HEK293 (cell line): ENCODE results near the gene UBAC2.

Source experiments
- CTCF ChIA-PET: fragments of 350-600 bp; formaldehyde crosslinking; extraction: SDS; loops from one replicate; lab custom pipeline; 2021; ENCODE audit warnings: antibody characterized with exemption; lab: Yijun Ruan, JAX
- POLR2A ChIA-PET: fragments of 300-600 bp; formaldehyde crosslinking; extraction: SDS; loops from one replicate; lab custom pipeline; 2020; ENCODE audit warnings: antibody characterized with exemption, inconsistent platforms; lab: Yijun Ruan, JAX
- H3K27ac ChIP-seq: fragments of 200-500 bp; sonication (Bioruptor generic); 2 replicates; pipeline ENCODE4 v1.5.1; 2014; ENCODE audit warnings: low read depth, low read length, control low read depth, inconsistent platforms; ENCODE audit errors: extremely low read depth
- H3K36me3 ChIP-seq, 2 experiments: fragments of 200-500 bp in 1 of 2; sonication (Bioruptor generic) in 1 of 2; 1 replicate in 1 of 2; 2 replicates in 1 of 2; pipeline ENCODE4 v1.5.1; 2014 to 2017; ENCODE audit warnings: inconsistent platforms in 2 of 2, low read length in 2 of 2; ENCODE audit not compliant: control insufficient read depth in 2 of 2, insufficient read depth in 1 of 2
- H3K4me1 ChIP-seq: fragments of 200-500 bp; sonication (Bioruptor generic); 2 replicates; pipeline ENCODE4 v1.5.1; 2014; ENCODE audit warnings: mild to moderate bottlenecking, low read length, inconsistent platforms; ENCODE audit not compliant: control insufficient read depth, insufficient read depth
- H3K4me3 ChIP-seq: 2 replicates; pipeline ENCODE4 v1.5.1; 2011; ENCODE audit warnings: low read depth, mild to moderate bottlenecking, control low read depth, low read length, moderate library complexity
- H3K9me3 ChIP-seq: fragments of 200-500 bp; sonication (Bioruptor generic); 2 replicates; pipeline ENCODE4 v1.5.1; 2014; ENCODE audit warnings: low read depth, low read length, inconsistent platforms; ENCODE audit not compliant: control insufficient read depth, insufficient read depth
- PRDM2 ChIP-seq: fragments of 450-650 bp; formaldehyde crosslinking; IDR thresholded peaks from 2 replicates; pipeline ENCODE4 v1.5.1; 2016; ENCODE audit warnings: missing biosample characterization, missing genetic modification characterization, borderline replicate concordance
- ZBTB11 ChIP-seq: fragments of 450-650 bp; formaldehyde crosslinking; conservative IDR thresholded peaks from 2 replicates; pipeline ENCODE4 v1.5.1; 2016; ENCODE audit warnings: low read depth, missing biosample characterization, missing genetic modification characterization
- ZNF19 ChIP-seq: fragments of 450-650 bp; formaldehyde crosslinking; IDR thresholded peaks from 2 replicates; pipeline ENCODE4; 2016; ENCODE audit warnings: missing biosample characterization, missing genetic modification characterization, low read depth
- ZNF350 ChIP-seq: fragments of 450-650 bp; formaldehyde crosslinking; IDR thresholded peaks from 2 replicates; pipeline ENCODE4 v1.5.0; 2017; ENCODE audit warnings: missing biosample characterization, mild to moderate bottlenecking, missing genetic modification characterization
- ZNF404 ChIP-seq: fragments of 450-650 bp; formaldehyde crosslinking; IDR thresholded peaks from 2 replicates; pipeline ENCODE4 v1.5.1; 2017; ENCODE audit warnings: missing biosample characterization, missing genetic modification characterization
- ZNF488 ChIP-seq: fragments of 450-650 bp; formaldehyde crosslinking; IDR thresholded peaks from 2 replicates; pipeline ENCODE4 v1.5.1; 2016; ENCODE audit warnings: missing biosample characterization, missing genetic modification characterization
- ZNF513 ChIP-seq: fragments of 450-650 bp; IDR thresholded peaks from 2 replicates; pipeline ENCODE4 v1.5.1; 2018; ENCODE audit warnings: missing biosample characterization, missing genetic modification characterization
- ZNF561 ChIP-seq: fragments of 450-650 bp; IDR thresholded peaks from 2 replicates; pipeline ENCODE4 v1.5.1; 2018; ENCODE audit warnings: missing biosample characterization, missing genetic modification characterization, borderline replicate concordance
- ZSCAN16 ChIP-seq: fragments of 450-650 bp; formaldehyde crosslinking; IDR thresholded peaks from 2 replicates; pipeline ENCODE4 v1.5.1; 2016; ENCODE audit warnings: missing biosample characterization, missing genetic modification characterization
- ZSCAN23 ChIP-seq: fragments of 450-650 bp; formaldehyde crosslinking; IDR thresholded peaks from 2 replicates; pipeline ENCODE4 v1.5.1; 2016; ENCODE audit warnings: missing biosample characterization, missing genetic modification characterization

Gene UBAC2

GRCh38 chr13:99342723-99343315 lies 142.2 kb downstream of the UBAC2 start:
- Histone ChIP-seq H3K27ac (no peak overlapping the region), H3K36me3 (peaks cover 0 to 33% of the 10 kb centered on the region in 2 experiments; a peak in 1 of 3 replicates)
- CTCF ChIA-PET: interaction anchor here (0.6 kb wide), 1 partner anchor 558 kb away, joined by 3 read pairs; no protein-coding TSS in a partner anchor

More at GRCh38 chr13:99342723-99343315, 142.2 kb downstream of the UBAC2 start:
- POLR2A ChIA-PET: no interaction called here
- Histone ChIP-seq H3K4me3 (no peak overlapping the region), H3K9me3 (no peaks in the 10 kb centered on the region), H3K4me1 (no peaks in the 10 kb centered on the region; the same call in 1 of the 2 replicates)
- no peak for TF ChIP-seq ZSCAN23 (tag by site-specific recombination)
- no peak for TF ChIP-seq PRDM2 (tag by site-specific recombination)
- no peak for TF ChIP-seq ZNF350
- no peak for TF ChIP-seq ZNF404 (tag by site-specific recombination)
- no peak for TF ChIP-seq ZNF513
- no peak for TF ChIP-seq ZNF19
- TF ChIP-seq ZSCAN16: no peak
- no peak for TF ChIP-seq ZNF561 (tag by site-specific recombination)
- no peak for TF ChIP-seq ZBTB11 (tag by site-specific recombination)
- no peak for TF ChIP-seq ZNF488 (tag by site-specific recombination)
